ENCODE data around the gene PTPN23. TPM values are rescaled to one million over a fixed set of nuclear protein-coding genes. Genes with fewer than 3 reads are reported as not detected.

PTPN23 gene
- total and polyA plus RNA-seq, 2 of the 13 experiments (the other 11 are each of a cell fraction or from before 2014, with no cell fraction given), result 2.3 to 3.7 TPM

DNA sequence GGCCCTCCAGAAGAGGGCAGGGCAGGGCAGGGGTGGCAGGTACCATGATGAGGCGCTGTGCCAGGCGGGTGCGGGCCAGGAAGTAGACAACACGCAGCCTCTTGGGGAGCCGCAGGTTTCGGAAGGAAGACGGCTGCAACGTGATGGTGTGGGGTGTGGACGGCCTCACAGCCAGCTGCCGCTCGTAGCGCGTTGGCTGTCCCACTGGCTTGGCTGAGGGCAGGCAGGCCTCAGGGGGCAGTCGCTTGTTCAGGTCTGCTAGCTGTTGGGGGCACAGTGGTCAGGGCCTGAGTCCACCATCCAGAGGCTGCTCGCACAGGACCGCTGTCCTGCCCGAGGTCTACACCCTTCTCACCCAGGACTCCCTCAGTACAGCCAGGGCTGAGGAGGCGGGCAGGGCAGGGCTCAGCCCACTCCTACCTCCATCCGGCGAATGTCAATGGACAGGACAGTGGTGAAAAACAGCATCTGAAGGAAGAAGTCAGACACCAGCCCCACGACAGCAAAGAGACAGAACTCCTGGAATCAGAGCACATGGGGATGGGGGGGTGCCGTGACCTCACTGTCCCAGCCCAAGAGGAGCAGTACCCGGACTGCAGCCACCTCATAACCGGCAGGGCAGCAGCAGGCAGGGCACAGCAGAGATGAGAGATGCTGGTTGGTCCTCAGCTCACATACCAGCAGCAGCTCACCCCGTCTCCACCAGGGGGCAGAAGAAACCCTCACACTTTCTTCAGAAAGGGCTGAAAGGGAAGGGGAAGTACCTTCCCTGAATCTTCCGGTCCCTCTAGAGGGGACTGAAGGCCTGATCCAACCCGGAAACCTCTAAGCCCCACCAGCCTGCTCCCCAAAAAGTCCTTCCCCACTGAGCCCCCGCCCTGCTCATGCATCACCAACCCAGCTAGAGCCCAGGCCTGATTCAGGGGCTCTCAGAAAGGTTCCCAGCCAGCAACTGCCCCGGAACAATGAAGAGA is 40.0 kb downstream of the PTPN23 start (continued):
- no peak for TF ChIP-seq SP2 (CRISPR knock-in tag; IDR thresholded peaks at IDR 0.05)
- TF ChIP-seq, protein P1, sequence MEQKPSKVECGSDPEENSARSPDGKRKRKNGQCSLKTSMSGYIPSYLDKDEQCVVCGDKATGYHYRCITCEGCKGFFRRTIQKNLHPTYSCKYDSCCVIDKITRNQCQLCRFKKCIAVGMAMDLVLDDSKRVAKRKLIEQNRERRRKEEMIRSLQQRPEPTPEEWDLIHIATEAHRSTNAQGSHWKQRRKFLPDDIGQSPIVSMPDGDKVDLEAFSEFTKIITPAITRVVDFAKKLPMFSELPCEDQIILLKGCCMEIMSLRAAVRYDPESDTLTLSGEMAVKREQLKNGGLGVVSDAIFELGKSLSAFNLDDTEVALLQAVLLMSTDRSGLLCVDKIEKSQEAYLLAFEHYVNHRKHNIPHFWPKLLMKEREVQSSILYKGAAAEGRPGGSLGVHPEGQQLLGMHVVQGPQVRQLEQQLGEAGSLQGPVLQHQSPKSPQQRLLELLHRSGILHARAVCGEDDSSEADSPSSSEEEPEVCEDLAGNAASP (CRISPR knock-in tag; IDR thresholded peaks at IDR 0.05; ENCODE audit: borderline replicate concordance), result no peak
- no peak for TF ChIP-seq ZMYM3 (CRISPR knock-in tag; IDR thresholded peaks at IDR 0.05)
- no peak for TF ChIP-seq SP5 (CRISPR knock-in tag; IDR thresholded peaks at IDR 0.05; ENCODE audit: borderline replicate concordance, low read depth)
- no peak for TF ChIP-seq GZF1 (CRISPR knock-in tag; IDR thresholded peaks at IDR 0.05)
- no peak for TF ChIP-seq HDAC1 (CRISPR knock-in tag; IDR thresholded peaks at IDR 0.05)
- TF ChIP-seq, protein P2, sequence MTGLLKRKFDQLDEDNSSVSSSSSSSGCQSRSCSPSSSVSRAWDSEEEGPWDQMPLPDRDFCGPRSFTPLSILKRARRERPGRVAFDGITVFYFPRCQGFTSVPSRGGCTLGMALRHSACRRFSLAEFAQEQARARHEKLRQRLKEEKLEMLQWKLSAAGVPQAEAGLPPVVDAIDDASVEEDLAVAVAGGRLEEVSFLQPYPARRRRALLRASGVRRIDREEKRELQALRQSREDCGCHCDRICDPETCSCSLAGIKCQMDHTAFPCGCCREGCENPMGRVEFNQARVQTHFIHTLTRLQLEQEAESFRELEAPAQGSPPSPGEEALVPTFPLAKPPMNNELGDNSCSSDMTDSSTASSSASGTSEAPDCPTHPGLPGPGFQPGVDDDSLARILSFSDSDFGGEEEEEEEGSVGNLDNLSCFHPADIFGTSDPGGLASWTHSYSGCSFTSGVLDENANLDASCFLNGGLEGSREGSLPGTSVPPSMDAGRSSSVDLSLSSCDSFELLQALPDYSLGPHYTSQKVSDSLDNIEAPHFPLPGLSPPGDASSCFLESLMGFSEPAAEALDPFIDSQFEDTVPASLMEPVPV (CRISPR knock-in tag; IDR thresholded peaks at IDR 0.05), result no peak
- no peak for TF ChIP-seq CAMTA2 (CRISPR knock-in tag; IDR thresholded peaks at IDR 0.05; ENCODE audit: borderline replicate concordance)
- no peak for TF ChIP-seq ZNF720 (CRISPR knock-in tag; IDR thresholded peaks at IDR 0.05)
- TF ChIP-seq TCF12 (IDR thresholded peaks at IDR 0.05), result no peak
- TF ChIP-seq TCF12 (CRISPR knock-in tag; IDR thresholded peaks at IDR 0.05), result no peak
- TF ChIP-seq FOXM1 (CRISPR knock-in tag; IDR thresholded peaks at IDR 0.05), result no peak
- TF ChIP-seq, protein P3, sequence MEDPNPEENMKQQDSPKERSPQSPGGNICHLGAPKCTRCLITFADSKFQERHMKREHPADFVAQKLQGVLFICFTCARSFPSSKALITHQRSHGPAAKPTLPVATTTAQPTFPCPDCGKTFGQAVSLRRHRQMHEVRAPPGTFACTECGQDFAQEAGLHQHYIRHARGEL (CRISPR knock-in tag; IDR thresholded peaks at IDR 0.05), result no peak
- no peak for TF ChIP-seq MIER3 (CRISPR knock-in tag; IDR thresholded peaks at IDR 0.05; ENCODE audit: borderline replicate concordance)
- no peak for TF ChIP-seq RAD51 (IDR thresholded peaks at IDR 0.05; ENCODE audit: borderline replicate concordance)
- no peak for TF ChIP-seq NFIC (IDR thresholded peaks at IDR 0.05; ENCODE audit: low read length)
- TF ChIP-seq ZFP36L2 (CRISPR knock-in tag; IDR thresholded peaks at IDR 0.05), result no peak
- peak; percentile 81 for TF ChIP-seq XRCC5 (optimal IDR thresholded peaks at IDR 0.05; ENCODE audit: low read length)
- TF ChIP-seq ZSCAN25 (CRISPR knock-in tag; IDR thresholded peaks at IDR 0.05), result no peak
- no peak for TF ChIP-seq GATA4 (IDR thresholded peaks at IDR 0.05; ENCODE audit: borderline replicate concordance, low read depth)
- no peak for TF ChIP-seq MAFG (CRISPR knock-in tag; IDR thresholded peaks at IDR 0.05)
- peak; percentile 87 for TF ChIP-seq STAG1 (CRISPR knock-in tag; IDR thresholded peaks at IDR 0.05)
- no peak for TF ChIP-seq REL (CRISPR knock-in tag; conservative IDR thresholded peaks at IDR 0.05)
- no peak for TF ChIP-seq NAIF1 (CRISPR knock-in tag; IDR thresholded peaks at IDR 0.05; ENCODE audit: borderline replicate concordance)

Measured in HepG2 (cell line).